ENCODE results near the gene ASB18. TPM values are rescaled to one million over a fixed set of nuclear protein-coding genes. Genes with fewer than 3 reads are reported as not detected.

Gene ASB18
- total and polyA plus RNA-seq, 2 of the 4 experiments (the other 2 are of a cell fraction), result not detected

GRCh38 chr2:236281423-236281822 lies 17.2 kb upstream of the ASB18 start:
- BruUV-seq (replicated peaks), result no TSS peak
- TF ChIP-seq MXI1 (IDR thresholded peaks at IDR 0.05; ENCODE audit: borderline replicate concordance, low read depth, low read length), result no peak
- H4K5ac ChIP-seq (ENCODE audit: low read depth, low read length), result no peak overlapping the region
- no peak overlapping the region for H2BK120ac ChIP-seq (ENCODE audit: low read depth, low read length)
- no peak overlapping the region for H2BK20ac ChIP-seq (ENCODE audit: low read depth, low read length)
- no peak overlapping the region for H3K27ac ChIP-seq (ENCODE audit: insufficient read depth, low read length)
- ATAC-seq (ENCODE audit: low read depth) (no peak), DNase-seq (no peak)
- no peak overlapping the region for H3K9ac ChIP-seq (ENCODE audit: low read depth, low read length)
- intact Hi-C loops (cut with micrococcal nuclease), result no loop called here
- no peak overlapping the region for H3K18ac ChIP-seq (ENCODE audit: low read depth, low read length)
- in situ Hi-C loops (cut with MboI; ENCODE audit: low sequenced_read_pairs), result no loop called here
- no peak overlapping the region for H2AK5ac ChIP-seq (ENCODE audit: low read depth, low read length)
- WGBS, 2 experiments (ENCODE audit: extremely low coverage in 2 of 2, insufficient read length in 1 of 2), result no CpG with 5 or more reads among the region's 3 CpGs
- H3K14ac ChIP-seq (replicated peaks; ENCODE audit: low read depth, low read length), result no peak overlapping the region
- H4K91ac ChIP-seq (ENCODE audit: insufficient read depth, low read depth, low read length), result no peak overlapping the region
- no peak overlapping the region for H3K4me3 ChIP-seq (ENCODE audit: insufficient read depth, low read depth, low read length)
- no peak overlapping the region for H3K23ac ChIP-seq (ENCODE audit: low read depth, low read length)
- dilution Hi-C loops (cut with HindIII; ENCODE audit: low sequenced_read_pairs, unreplicated experiment), result no loop called here
- H3K56ac ChIP-seq (ENCODE audit: extremely low read depth, insufficient read depth, low read length), result no peak overlapping the region
- ChIA-PET POLR2A (ENCODE audit: unreplicated experiment) (no interaction called here), CTCF (no interaction called here)
- H3K27me3 ChIP-seq (ENCODE audit: control insufficient read depth, insufficient read depth, low read length), result no peaks in the 10 kb centered on the region
- H2BK5ac ChIP-seq (ENCODE audit: low read depth, low read length, poor library complexity, severe bottlenecking), result no peak overlapping the region
- no peaks in the 10 kb centered on the region for H3K36me3 ChIP-seq (ENCODE audit: control insufficient read depth, insufficient read depth, low read length)
- H4K20me1 ChIP-seq (ENCODE audit: insufficient read depth, low read length), result no peaks in the 10 kb centered on the region
- H3K4me2 ChIP-seq (ENCODE audit: low read depth, low read length), result no peak overlapping the region
- no peak overlapping the region for H3K4ac ChIP-seq (ENCODE audit: low read depth, low read length)
- no peaks in the 10 kb centered on the region for H3K4me1 ChIP-seq (ENCODE audit: control insufficient read depth, insufficient read depth, low read length)
- no peaks in the 10 kb centered on the region for H3K79me1 ChIP-seq (ENCODE audit: low read depth in 1 of 2, low read length in 2 of 2)
- H2AK9ac ChIP-seq (replicated peaks; ENCODE audit: low read depth, low read length, poor library complexity), result no peak overlapping the region
- H2AFZ ChIP-seq (replicated peaks; ENCODE audit: low read length, poor library complexity), result no peak overlapping the region
- H3K9me3 ChIP-seq (ENCODE audit: control insufficient read depth, insufficient read depth, low read length), result no peaks in the 10 kb centered on the region
- H3K9me1 ChIP-seq (ENCODE audit: insufficient read depth, low read length), result no peaks in the 10 kb centered on the region
- H2BK15ac ChIP-seq (ENCODE audit: low read depth, low read length), result no peak overlapping the region
- H4K8ac ChIP-seq (ENCODE audit: low read depth in 2 of 2, low read length in 2 of 2), result no peak overlapping the region
